OCI-LY1 (cell line): Measurements from ENCODE around the gene FZD4.

Experiments used
- H2AFZ ChIP-seq: fragments of 200-600 bp; sonication (generic), shearing (Covaris generic); 2 replicates; pipeline ENCODE4 v1.6.0; 2014; ENCODE audit warnings: antibody characterized with exemption, mild to moderate bottlenecking, low read length
- H3F3A ChIP-seq: fragments of 200-600 bp; sonication (generic), shearing (Covaris generic); 2 replicates; pipeline ENCODE4 v1.6.0; 2014; ENCODE audit warnings: mild to moderate bottlenecking, antibody characterized with exemption, low read length, moderate library complexity; ENCODE audit not compliant: insufficient read depth
- H3K27ac ChIP-seq: fragments of 200-600 bp; sonication (generic); 2 replicates; pipeline ENCODE4 v1.5.1; 2014; ENCODE audit warnings: low read length, mixed run types, mild to moderate bottlenecking, low read depth; ENCODE audit not compliant: poor library complexity, severe bottlenecking
- H3K27me3 ChIP-seq: fragments of 200-600 bp; sonication (generic); 2 replicates; pipeline ENCODE4 v1.6.0; 2014; ENCODE audit warnings: antibody characterized with exemption, mild to moderate bottlenecking, low read length, moderate library complexity; ENCODE audit not compliant: insufficient read depth
- H3K36me3 ChIP-seq: fragments of 200-600 bp; sonication (generic); 2 replicates; pipeline ENCODE4 v1.6.1; 2014; ENCODE audit warnings: mild to moderate bottlenecking, antibody characterized with exemption, low read length, moderate library complexity, mixed read lengths; ENCODE audit not compliant: insufficient read depth
- H3K4me1 ChIP-seq: fragments of 200-600 bp; sonication (generic); 2 replicates; pipeline ENCODE4 v1.5.1; 2014; ENCODE audit warnings: mild to moderate bottlenecking, low read length, moderate library complexity; ENCODE audit not compliant: insufficient read depth, severe bottlenecking
- H3K4me2 ChIP-seq: fragments of 200-600 bp; sonication (generic), shearing (Covaris generic); 2 replicates; pipeline ENCODE4 v1.6.1; 2014; ENCODE audit warnings: low read length
- H3K4me3 ChIP-seq: fragments of 200-600 bp; sonication (generic); 2 replicates; pipeline ENCODE4 v1.5.1; 2014; ENCODE audit warnings: low read length, low read depth, mild to moderate bottlenecking, mixed read lengths; ENCODE audit not compliant: poor library complexity, severe bottlenecking
- H3K79me2 ChIP-seq: fragments of 200-600 bp; shearing (Covaris generic); 2 replicates; pipeline ENCODE4 v1.6.1; 2016; ENCODE audit warnings: mixed run types, low read length, mixed read lengths; ENCODE audit not compliant: insufficient read depth
- H3K9ac ChIP-seq: fragments of 200-600 bp; sonication (generic), shearing (Covaris generic); 2 replicates; pipeline ENCODE4 v1.6.1; 2014; ENCODE audit warnings: mild to moderate bottlenecking, low read length, mixed read lengths
- H3K9me2 ChIP-seq: fragments of 200-600 bp; sonication (generic), shearing (Covaris generic); 2 replicates; pipeline ENCODE4 v1.6.1; 2014; ENCODE audit warnings: low read depth, mild to moderate bottlenecking, low read length, mixed read lengths
- H3K9me3 ChIP-seq: fragments of 200-600 bp; shearing (Covaris generic); 2 replicates; pipeline ENCODE4 v1.6.1; 2014; ENCODE audit warnings: low read length, mixed read lengths
- H4K20me1 ChIP-seq: fragments of 200-600 bp; sonication (generic), shearing (Covaris generic); 2 replicates; pipeline ENCODE4 v1.6.0; 2016; ENCODE audit warnings: mild to moderate bottlenecking, low read length; ENCODE audit not compliant: insufficient read depth
- EZH2 ChIP-seq: fragments of 200-600 bp; sonication (generic), shearing (Covaris generic); IDR thresholded peaks from 2 replicates; pipeline ENCODE4 v1.8.0; 2017; ENCODE audit warnings: borderline replicate concordance, mixed run types, mild to moderate bottlenecking, antibody characterized with exemption, low read length, moderate library complexity, mixed read lengths
- TF ChIP-seq, protein P1 (sequence below): fragments of 200-600 bp; sonication (generic), shearing (Covaris generic); IDR thresholded peaks from 2 replicates; pipeline ENCODE4 v1.5.1; 2017; ENCODE audit warnings: mild to moderate bottlenecking, antibody characterized with exemption, low read length, moderate library complexity, mixed read lengths

Gene FZD4

DNA sequence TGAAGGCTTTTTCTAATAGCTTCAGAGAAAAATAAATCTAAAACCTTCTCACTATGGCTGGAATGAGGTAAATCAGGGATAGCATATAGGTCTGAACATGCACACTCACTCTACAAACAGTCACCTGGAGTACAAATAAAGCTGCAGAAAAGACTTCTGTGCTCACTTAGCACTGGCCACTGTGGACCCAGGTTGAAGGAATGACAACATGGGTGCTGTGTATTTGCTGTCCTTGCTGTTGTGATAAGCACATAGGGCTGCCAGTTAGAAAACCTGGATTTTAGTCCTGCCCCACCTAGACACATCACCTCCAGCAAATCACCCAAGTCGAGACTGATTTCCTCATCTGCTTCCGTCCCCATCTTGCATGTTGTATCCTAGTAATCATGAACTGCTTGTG, 51.2 kb downstream of the FZD4 start:
- no peaks in the 10 kb centered on the region for H4K20me1 ChIP-seq
- no peak overlapping the region for H2AFZ ChIP-seq
- no peaks in the 10 kb centered on the region for H3K27me3 ChIP-seq

DNA sequence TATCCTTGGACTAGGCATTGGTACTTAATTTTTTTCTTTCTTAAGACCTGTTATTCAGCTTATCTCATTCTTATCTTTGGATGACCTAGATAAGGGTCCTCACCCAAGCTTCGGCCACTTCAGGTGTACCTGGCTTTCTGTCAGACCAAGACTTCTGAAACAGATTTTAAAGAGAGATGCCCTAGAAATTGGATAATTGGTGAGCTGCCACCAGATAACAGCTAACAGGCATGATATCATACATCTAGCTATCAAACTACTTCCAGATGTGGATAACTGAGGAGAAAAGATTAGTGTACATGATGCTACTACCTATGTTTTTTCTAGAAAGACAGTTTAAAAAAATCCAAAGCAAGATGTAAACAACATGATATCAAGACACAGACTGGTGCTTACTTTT, 52.9 kb downstream of the FZD4 start:
- TF ChIP-seq EZH2: no peak
- TF ChIP-seq, protein P1, sequence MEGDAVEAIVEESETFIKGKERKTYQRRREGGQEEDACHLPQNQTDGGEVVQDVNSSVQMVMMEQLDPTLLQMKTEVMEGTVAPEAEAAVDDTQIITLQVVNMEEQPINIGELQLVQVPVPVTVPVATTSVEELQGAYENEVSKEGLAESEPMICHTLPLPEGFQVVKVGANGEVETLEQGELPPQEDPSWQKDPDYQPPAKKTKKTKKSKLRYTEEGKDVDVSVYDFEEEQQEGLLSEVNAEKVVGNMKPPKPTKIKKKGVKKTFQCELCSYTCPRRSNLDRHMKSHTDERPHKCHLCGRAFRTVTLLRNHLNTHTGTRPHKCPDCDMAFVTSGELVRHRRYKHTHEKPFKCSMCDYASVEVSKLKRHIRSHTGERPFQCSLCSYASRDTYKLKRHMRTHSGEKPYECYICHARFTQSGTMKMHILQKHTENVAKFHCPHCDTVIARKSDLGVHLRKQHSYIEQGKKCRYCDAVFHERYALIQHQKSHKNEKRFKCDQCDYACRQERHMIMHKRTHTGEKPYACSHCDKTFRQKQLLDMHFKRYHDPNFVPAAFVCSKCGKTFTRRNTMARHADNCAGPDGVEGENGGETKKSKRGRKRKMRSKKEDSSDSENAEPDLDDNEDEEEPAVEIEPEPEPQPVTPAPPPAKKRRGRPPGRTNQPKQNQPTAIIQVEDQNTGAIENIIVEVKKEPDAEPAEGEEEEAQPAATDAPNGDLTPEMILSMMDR: no peak
- H3K4me3 ChIP-seq: no peak overlapping the region
- no peaks in the 10 kb centered on the region for H3K27me3 ChIP-seq
- no peaks in the 10 kb centered on the region for H3K79me2 ChIP-seq
- H4K20me1 ChIP-seq: no peaks in the 10 kb centered on the region
- no peaks in the 10 kb centered on the region for H3F3A ChIP-seq
- no peak overlapping the region for H3K4me2 ChIP-seq
- no peaks in the 10 kb centered on the region for H3K4me1 ChIP-seq
- H3K9me3 ChIP-seq: no peaks in the 10 kb centered on the region
- no peak overlapping the region for H3K27ac ChIP-seq
- H3K9ac ChIP-seq: no peak overlapping the region
- no peak overlapping the region for H2AFZ ChIP-seq
- no peaks in the 10 kb centered on the region for H3K9me2 ChIP-seq
- H3K36me3 ChIP-seq: no peaks in the 10 kb centered on the region

More for the DNA sequence above, 51.2 kb downstream of the FZD4 start:
- Histone ChIP-seq H3K4me2 (no peak overlapping the region), H3F3A (no peaks in the 10 kb centered on the region), H3K9me2 (no peaks in the 10 kb centered on the region), H3K4me3 (no peak overlapping the region), H3K4me1 (no peaks in the 10 kb centered on the region), H3K27ac (no peak overlapping the region), H3K9ac (no peak overlapping the region), H3K36me3 (no peaks in the 10 kb centered on the region), H3K79me2 (no peaks in the 10 kb centered on the region), H3K9me3 (no peaks in the 10 kb centered on the region)
- TF ChIP-seq, protein P1: no peak
- TF ChIP-seq EZH2: no peak

DNA sequence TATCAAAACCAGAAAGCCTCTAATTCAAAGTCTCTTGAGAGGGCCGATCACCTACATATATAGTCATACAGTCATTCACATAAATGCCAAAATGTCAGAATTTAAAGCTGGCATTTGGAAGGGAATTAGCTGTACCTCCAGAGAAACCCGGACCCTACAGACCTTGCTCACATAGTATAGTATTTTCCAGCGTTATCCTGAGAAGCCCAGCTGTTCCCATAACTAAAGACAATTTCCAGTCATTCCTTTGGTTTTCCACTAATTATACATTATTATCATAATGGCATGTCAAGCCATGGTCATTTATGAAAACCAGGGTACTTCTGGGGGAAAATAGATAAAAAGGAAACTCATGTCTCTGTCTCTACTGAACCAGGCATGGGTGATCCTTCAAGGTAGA, 53.6 kb downstream of the FZD4 start:
- Histone ChIP-seq H3K27ac (no peak overlapping the region), H4K20me1 (no peaks in the 10 kb centered on the region), H3K4me2 (no peak overlapping the region), H3K9me3 (no peaks in the 10 kb centered on the region), H3K4me3 (no peak overlapping the region), H3K79me2 (no peaks in the 10 kb centered on the region), H2AFZ (no peak overlapping the region), H3K9me2 (no peaks in the 10 kb centered on the region), H3K27me3 (no peaks in the 10 kb centered on the region), H3K4me1 (no peaks in the 10 kb centered on the region), H3K9ac (no peak overlapping the region), H3F3A (no peaks in the 10 kb centered on the region), H3K36me3 (no peaks in the 10 kb centered on the region)
- TF ChIP-seq, protein P1: no peak
- TF ChIP-seq EZH2: no peak
